Measurements from ENCODE around the gene SYNJ2.

SYNJ2 gene

GRCh38 chr6:158064725-158065251 is 83.1 kb downstream of the SYNJ2 start:
- no peak for DNase-seq

- no peak for DNase-seq
Observed at GRCh38 chr6:158066136-158066781, 84.6 kb downstream of the SYNJ2 start.

- no peak for DNase-seq
Observed at GRCh38 chr6:158067436-158068015, 85.9 kb downstream of the SYNJ2 start.

- no peak for DNase-seq
Observed at GRCh38 chr6:158068156-158068892, 86.7 kb downstream of the SYNJ2 start.

- no peak for DNase-seq
Observed at GRCh38 chr6:158068893-158069799, 87.5 kb downstream of the SYNJ2 start.

GRCh38 chr6:158069800-158070195 is 88.1 kb downstream of the SYNJ2 start:
- DNase-seq = no peak

GRCh38 chr6:158070513-158070912 is 88.8 kb downstream of the SYNJ2 start:
- DNase-seq = no peak

GRCh38 chr6:158071121-158072082 is 89.7 kb downstream of the SYNJ2 start:
- DNase-seq = no peak

GRCh38 chr6:158072083-158072721 is 90.5 kb downstream of the SYNJ2 start:
- peak; percentile 28 for DNase-seq

- no peak for DNase-seq
Observed at GRCh38 chr6:158073776-158074175, 92.1 kb downstream of the SYNJ2 start.

GRCh38 chr6:158076548-158076947 is 94.9 kb downstream of the SYNJ2 start:
- DNase-seq = no peak

- DNase-seq = no peak
Observed at GRCh38 chr6:158077676-158078075, 96.0 kb downstream of the SYNJ2 start.

- DNase-seq = no peak
Observed at GRCh38 chr6:158078320-158078719, 96.7 kb downstream of the SYNJ2 start.

GRCh38 chr6:158080849-158081656 is 99.4 kb downstream of the SYNJ2 start:
- DNase-seq = no peak

- no peak for DNase-seq
Observed at GRCh38 chr6:158081657-158081935, 99.9 kb downstream of the SYNJ2 start.

- DNase-seq = no peak
Observed at GRCh38 chr6:158083455-158084325, 102.0 kb downstream of the SYNJ2 start.

- no peak for DNase-seq
Observed at GRCh38 chr6:158085261-158086053, 103.8 kb downstream of the SYNJ2 start.

- no peak for DNase-seq
Observed at GRCh38 chr6:158086054-158086503, 104.4 kb downstream of the SYNJ2 start.

Data from NCI-H748 treated with DMSO at 0.1 percent for 48 hours (cell line).